Pancreas (tissue), 10 donors: ENCODE measurements around the gene CPAMD8. TPM values are rescaled to one million over a fixed set of nuclear protein-coding genes. Genes with fewer than 3 reads are reported as not detected.

Source experiments
- ATAC-seq, 4 donors: fragments of 200-7000 bp; cut with Tn5 transposase; one replicate each; pipeline versions ENCODE4 v1.8.0 to v1.9.1; 2020; ENCODE audit warnings: mild to moderate bottlenecking in 4 of 4, moderate library complexity in 4 of 4
- DNase-seq, 6 donors: peaks; one replicate each; pipeline ENCODE4 v3.0.0-alpha.2; 2020
- FAIRE-seq: peaks from 2 replicates; lab custom pipeline; 2012; peaks lifted over from hg19 to GRCh38; lab: Jason Lieb, UNC
- H3K27ac ChIP-seq, 4 donors: fragments of 200-600 bp; sonication (generic); 1 replicate in 3 of 4; 2 replicates in 1 of 4; pipeline versions ENCODE4 v1.5.0 to v1.8.0; 2020
- H3K27me3 ChIP-seq, 4 donors: fragments of 200-600 bp; one replicate each; pipeline ENCODE4 v1.8.0; 2021
- H3K36me3 ChIP-seq, 3 donors: fragments of 200-600 bp; sonication (generic) in 1 of 3; one replicate each; pipeline versions ENCODE4 v1.5.0 to v1.8.0; 2020 to 2021
- H3K4me1 ChIP-seq, 3 donors: fragments of 200-600 bp; one replicate each; pipeline ENCODE4 v1.8.0; 2021
- H3K4me3 ChIP-seq, 4 donors: fragments of 200-600 bp; sonication (generic) in 2 of 4; one replicate each; pipeline versions ENCODE4 v1.5.0 to v1.8.0; 2020 to 2021
- H3K9me3 ChIP-seq, 4 donors: fragments of 200-600 bp; one replicate each; pipeline ENCODE4 v1.8.0; 2021
- CTCF ChIP-seq, 4 donors: fragments of 200-600 bp; sonication (generic) in 3 of 4; IDR thresholded peaks; one replicate each; pipeline versions ENCODE4 v1.5.0 to v1.8.0; 2021; ENCODE audit warnings: antibody characterized with exemption in 4 of 4
- WGBS, 2 donors: extraction: QIAGEN DNeasy Blood & Tissue Kit; methylation state at CpG; one replicate each; pipeline ENCODE4 v1.1.7; 2013; 5-methylcytosine and 5-hydroxymethylcytosine counted together
- intact Hi-C, 3 donors: fragments of 100-400 bp; cut with DNase I; formaldehyde crosslinking; loops; one replicate each; pipeline versions ENCODE4 v1.11.1 to v1.14.2; 2022
- polyA plus RNA-seq, 2 donors: library from polyadenylated mRNA; stranded (reverse); fragments of 200-250 nt; gene quantifications; one replicate each; pipeline ENCODE4 v1.2.3, GENCODE V29; 2013
- total RNA-seq, 6 donors: library from RNA; stranded (reverse); fragmentation: NEBNext Ultra II Directional in 4 of 6; extraction: Animal tissue kit (Norgen Biotek cat#: 25700) in 4 of 6; gene quantifications; one replicate each; pipeline versions ENCODE4 v1.2.1 to v1.2.4, GENCODE V29; 2021 to 2023
- donor health status: healthy with polysubstance abuse.
- donor health status: DM: no; HTN: no; CAD: no; lungs with moderate emphysema.
- donor health status: DM: no; HTN: no; CAD: no.
- donor health status: control.
- donor health status: control.
- donor health status: Bipolar disorder and iron deficiency.
- donor health status: DM: yes; HTN: yes; CAD: no.
- donor health status: DM: no; HTN: no; CAD: no.
- donor health status: DM: no; HTN: no; CAD: no.
- donor health status: DM: yes; HTN: yes; CAD: no.

CPAMD8 gene
- total and polyA plus RNA-seq, 8 donors: 0.60 to 5.2 (median 1.2) TPM

- intact Hi-C loops: no loop called here
- no peak for DNase-seq
- Histone ChIP-seq H3K9me3 (no peaks in the 10 kb centered on the region), H3K4me3 (no peak overlapping the region), H3K27me3 (no peaks in the 10 kb centered on the region), H3K4me1 (no peaks in the 10 kb centered on the region), H3K36me3 (no peaks in the 10 kb centered on the region), H3K27ac (no peak overlapping the region)
- 53 to 58% methylated on average over 3 to 4 of the region's 4 CpGs for WGBS, 2 donors
- no peak for TF ChIP-seq CTCF (IDR thresholded peaks at IDR 0.05)
- no peak for FAIRE-seq
- ATAC-seq: no peak
Measured at GRCh38 chr19:17036640-17037039, 10.0 kb upstream of the CPAMD8 start.

- 73 to 81% methylated on average over 15 of the region's 15 CpGs for WGBS, 2 donors
- H3K4me1 ChIP-seq: no peaks in the 10 kb centered on the region
- H3K4me3 ChIP-seq: no peak overlapping the region
- H3K9me3 ChIP-seq: no peaks in the 10 kb centered on the region
- intact Hi-C loops: no loop called here
- H3K36me3 ChIP-seq: no peaks in the 10 kb centered on the region
- TF ChIP-seq CTCF (IDR thresholded peaks at IDR 0.05): no peak
- no peak for FAIRE-seq
- peak in 2 of 4 donors; percentile 25 to 32 for ATAC-seq
- no peak overlapping the region for H3K27ac ChIP-seq
- H3K27me3 ChIP-seq: no peaks in the 10 kb centered on the region
- DNase-seq: no peak
Measured at GRCh38 chr19:17035842-17036424, 9.3 kb upstream of the CPAMD8 start.

- intact Hi-C loops: no loop called here
- Histone ChIP-seq H3K9me3 (no peaks in the 10 kb centered on the region), H3K4me3 (no peak overlapping the region), H3K27me3 (no peaks in the 10 kb centered on the region), H3K4me1 (no peaks in the 10 kb centered on the region), H3K36me3 (no peaks in the 10 kb centered on the region), H3K27ac (no peak overlapping the region)
- FAIRE-seq (no peak), ATAC-seq (no peak), DNase-seq (no peak)
- TF ChIP-seq CTCF (IDR thresholded peaks at IDR 0.05): no peak
- 60 to 79% methylated on average over 6 of the region's 6 CpGs for WGBS, 2 donors
Measured at GRCh38 chr19:17031741-17032140, 5.1 kb upstream of the CPAMD8 start.

- 45 to 52% methylated on average over 7 of the region's 7 CpGs for WGBS, 2 donors
- H3K27ac ChIP-seq: no peak overlapping the region
- intact Hi-C loops: no loop called here
Measured at GRCh38 chr19:17027535-17027975, 945 bp upstream of the CPAMD8 start.

More at GRCh38 chr19:17027535-17027975, 945 bp upstream of the CPAMD8 start:
- ATAC-seq: no peak
- no peak for TF ChIP-seq CTCF (IDR thresholded peaks at IDR 0.05)
- H3K4me3 ChIP-seq: no peak overlapping the region
- no peak for FAIRE-seq
- no peaks in the 10 kb centered on the region for H3K9me3 ChIP-seq
- no peak for DNase-seq
- H3K27me3 ChIP-seq: peaks cover 0 to 8% (median 0%) of the 10 kb centered on the region in 4 donors
- no peaks in the 10 kb centered on the region for H3K4me1 ChIP-seq
- no peaks in the 10 kb centered on the region for H3K36me3 ChIP-seq
